GM13977 (cell line): Measurements from ENCODE around the gene TKTL2.

ENCODE experiments used
- DNase-seq: peaks from one replicate; pipeline ENCODE4 v3.0.0; 2012; ENCODE audit warnings: low spot score
- in situ Hi-C: fragments of 300-500 bp; cut with MboI; formaldehyde crosslinking; loops from one replicate; pipeline ENCODE4 v1.12.0; 2022; ENCODE audit warnings: low sequenced_read_pairs, low pct_unique_long_range_greater_than_20kb, mixed read lengths, inconsistent platforms; ENCODE audit not compliant: unreplicated experiment
- TF ChIP-seq, protein P1 (sequence below): IDR thresholded peaks from 2 replicates; pipeline ENCODE4 v1.5.1; 2012; ENCODE audit warnings: mild to moderate bottlenecking, control low read depth; ENCODE audit not compliant: insufficient read depth; ENCODE audit errors: extremely low read depth, missing control alignments

Gene TKTL2

DNA sequence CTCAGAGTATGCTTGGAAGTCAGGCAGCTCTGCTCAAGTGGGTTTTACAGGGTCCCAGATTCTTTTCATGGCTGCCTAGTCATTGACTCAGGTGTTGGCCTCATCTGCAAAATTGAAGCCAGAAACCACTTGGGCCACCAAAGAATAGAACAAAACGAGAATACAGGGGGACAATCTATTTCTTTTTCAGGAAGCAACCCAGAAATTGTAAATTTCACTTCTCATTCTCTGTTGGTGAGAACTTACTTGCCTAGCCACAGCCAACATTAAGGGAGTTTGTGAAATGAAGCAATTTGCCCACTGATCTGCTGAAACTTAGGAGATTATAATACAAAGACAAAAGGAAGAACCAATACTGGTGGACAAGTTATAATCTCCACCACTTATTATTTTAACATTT, 8.6 kb upstream of the TKTL2 start:
- TF ChIP-seq, protein P1, sequence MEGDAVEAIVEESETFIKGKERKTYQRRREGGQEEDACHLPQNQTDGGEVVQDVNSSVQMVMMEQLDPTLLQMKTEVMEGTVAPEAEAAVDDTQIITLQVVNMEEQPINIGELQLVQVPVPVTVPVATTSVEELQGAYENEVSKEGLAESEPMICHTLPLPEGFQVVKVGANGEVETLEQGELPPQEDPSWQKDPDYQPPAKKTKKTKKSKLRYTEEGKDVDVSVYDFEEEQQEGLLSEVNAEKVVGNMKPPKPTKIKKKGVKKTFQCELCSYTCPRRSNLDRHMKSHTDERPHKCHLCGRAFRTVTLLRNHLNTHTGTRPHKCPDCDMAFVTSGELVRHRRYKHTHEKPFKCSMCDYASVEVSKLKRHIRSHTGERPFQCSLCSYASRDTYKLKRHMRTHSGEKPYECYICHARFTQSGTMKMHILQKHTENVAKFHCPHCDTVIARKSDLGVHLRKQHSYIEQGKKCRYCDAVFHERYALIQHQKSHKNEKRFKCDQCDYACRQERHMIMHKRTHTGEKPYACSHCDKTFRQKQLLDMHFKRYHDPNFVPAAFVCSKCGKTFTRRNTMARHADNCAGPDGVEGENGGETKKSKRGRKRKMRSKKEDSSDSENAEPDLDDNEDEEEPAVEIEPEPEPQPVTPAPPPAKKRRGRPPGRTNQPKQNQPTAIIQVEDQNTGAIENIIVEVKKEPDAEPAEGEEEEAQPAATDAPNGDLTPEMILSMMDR: no peak
- DNase-seq: no peak
- in situ Hi-C loops: loop anchor here (25.0 kb wide), 1 partner anchor 370 kb away; no protein-coding TSS in a partner anchor

DNA sequence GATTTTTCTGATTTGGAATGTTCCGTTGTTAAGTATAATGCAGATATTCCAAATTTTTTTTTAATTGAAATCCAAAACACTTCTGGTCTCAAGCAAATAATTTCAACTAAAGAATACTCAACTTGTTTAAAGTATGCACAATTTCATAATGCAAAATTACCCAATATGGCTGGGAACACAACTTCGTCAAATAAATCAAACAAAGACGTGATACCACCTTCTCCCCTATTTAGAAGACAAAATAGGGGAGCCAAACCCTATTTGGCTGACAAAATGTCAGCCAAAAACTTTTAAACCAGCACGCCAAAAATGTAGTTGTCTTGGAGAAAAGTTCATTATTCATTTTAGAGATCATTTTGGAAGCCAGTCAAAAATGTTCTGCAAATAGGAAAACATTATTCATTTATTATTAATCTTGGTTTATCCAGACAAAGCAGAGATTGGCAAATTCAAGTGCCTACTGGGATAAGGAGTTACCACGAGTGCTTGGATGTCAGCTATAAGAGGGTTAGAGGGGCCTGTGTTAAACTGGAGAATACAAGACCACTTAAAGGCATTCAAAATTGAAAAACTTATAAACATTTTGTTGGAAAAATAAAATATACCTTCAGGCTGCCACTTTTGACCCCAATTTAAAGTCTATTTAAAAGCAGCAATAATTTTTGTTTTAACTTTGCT, 3.3 kb upstream of the TKTL2 start:
- in situ Hi-C loops: loop anchor here (25.0 kb wide), 1 partner anchor 365 kb away; no protein-coding TSS in a partner anchor
- TF ChIP-seq, protein P1: no peak
- DNase-seq: no peak

DNA sequence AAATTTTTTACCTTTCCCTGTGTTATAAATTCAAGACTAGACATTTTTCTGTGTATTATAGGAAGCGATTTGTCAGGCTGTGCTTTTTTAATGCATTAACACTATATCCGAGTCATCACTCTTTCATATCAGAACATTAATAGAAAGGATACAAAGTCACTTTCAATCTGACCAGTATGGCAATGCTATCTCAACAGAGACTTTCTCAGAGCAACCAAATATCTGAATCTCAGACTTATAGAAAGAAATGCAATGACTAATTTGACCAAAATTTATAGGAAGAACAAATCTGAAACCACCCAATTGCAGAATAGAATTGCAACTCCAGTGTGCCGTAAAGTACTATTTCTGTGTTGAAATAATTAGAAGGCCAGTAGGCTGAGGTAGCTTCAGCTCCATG, 473 bp upstream of the TKTL2 start:
- in situ Hi-C loops: no loop called here
- TF ChIP-seq, protein P1: no peak
- DNase-seq: no peak

DNA sequence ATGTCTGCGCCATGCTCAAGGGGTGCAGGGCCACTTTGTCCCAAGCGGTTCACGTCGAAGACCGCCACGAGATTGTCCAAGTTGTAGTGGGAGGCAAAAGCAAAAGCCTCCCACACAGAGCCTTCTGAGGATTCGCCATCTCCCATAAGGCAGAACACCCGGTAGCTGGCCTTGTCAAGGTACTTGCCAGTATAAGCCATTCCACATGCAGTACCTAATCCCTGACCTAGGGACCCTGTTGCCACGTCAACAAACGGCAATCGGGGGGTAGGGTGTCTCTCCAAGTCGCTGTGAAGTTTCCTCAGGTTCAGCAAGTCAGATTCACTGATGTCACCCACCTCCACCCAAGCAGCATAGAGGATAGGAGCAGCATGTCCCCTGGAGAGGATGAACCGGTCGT, 424 bp downstream of the TKTL2 start:
- TF ChIP-seq, protein P1: no peak
- no peak for DNase-seq
- in situ Hi-C loops: no loop called here

DNA sequence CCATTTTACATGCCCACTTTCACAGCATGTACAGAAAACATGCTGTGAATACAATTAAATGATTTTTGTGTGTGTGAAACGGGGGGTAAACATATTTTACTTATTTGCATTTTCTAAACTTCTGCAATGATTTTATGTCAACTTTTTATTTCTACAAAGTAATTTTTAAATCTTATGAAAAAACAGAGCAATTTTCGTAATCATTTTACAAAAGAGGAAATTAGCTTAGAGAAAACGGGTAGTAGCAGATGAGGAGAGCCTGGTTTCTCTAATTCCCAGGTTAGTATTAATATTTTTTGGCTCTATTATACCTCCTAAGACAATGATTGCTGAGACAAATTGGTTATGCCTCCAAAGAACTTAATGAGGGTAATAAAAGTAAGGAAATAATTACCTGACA, 3.2 kb downstream of the TKTL2 start:
- TF ChIP-seq, protein P1: no peak
- DNase-seq: no peak
- in situ Hi-C loops: no loop called here

DNA sequence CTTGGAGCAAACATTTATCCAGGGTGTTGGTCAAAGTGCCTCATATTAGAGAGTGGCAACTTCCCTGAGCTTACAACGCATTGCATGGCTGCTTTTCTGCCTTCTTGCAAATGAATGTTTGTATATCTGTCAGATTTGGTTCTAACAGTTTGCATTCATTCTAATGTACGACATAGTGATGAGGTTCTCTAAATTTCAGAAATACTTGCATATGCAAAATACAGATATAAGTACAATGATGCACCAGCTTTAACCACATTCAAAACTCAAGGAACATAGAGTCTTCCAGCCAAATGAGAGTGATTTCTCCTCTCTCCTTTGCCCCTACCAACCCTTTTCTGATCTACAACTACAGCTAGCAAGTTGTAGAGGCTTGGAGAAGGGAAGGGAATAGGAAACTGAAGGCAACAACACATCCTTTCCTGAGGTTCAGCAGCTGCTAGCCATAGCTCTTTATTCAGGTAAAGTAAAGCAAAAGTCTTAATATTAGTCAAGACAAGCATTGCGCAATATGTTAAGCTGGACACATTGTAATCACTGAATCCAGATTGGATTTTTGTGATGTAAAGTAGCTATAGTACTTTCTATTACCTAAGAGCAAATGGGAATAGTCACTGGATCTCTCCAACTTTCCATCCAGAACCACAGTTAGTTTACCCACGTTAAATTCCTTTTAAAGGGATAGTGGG, 6.3 kb downstream of the TKTL2 start:
- in situ Hi-C loops: no loop called here
- TF ChIP-seq, protein P1: no peak
- DNase-seq: no peak
